ENCODE measurements around the gene ZNF444.
"Not testable (repeated sequence)": the region's sequence is repeated elsewhere in the genome, so short reads cannot be mapped to it uniquely, and the experiment has no call there.

ZNF444 gene

GRCh38 chr19:56097306-56097705 lies 43.8 kb upstream of the ZNF444 start:
- no peaks in the 10 kb centered on the region for H3K4me1 ChIP-seq (ENCODE audit: control insufficient read depth in 1 of 2, insufficient read depth in 1 of 2, low read depth in 1 of 2, low read length in 1 of 2)
- H3K9me3 ChIP-seq = no peaks in the 10 kb centered on the region
- peaks cover 80% of the 10 kb centered on the region for H3K36me3 ChIP-seq
- H3K4me3 ChIP-seq (ENCODE audit: low read depth in 1 of 2, low read length in 1 of 2) = no peak overlapping the region
- no peak overlapping the region for H3K27ac ChIP-seq
- no peaks in the 10 kb centered on the region for H3K27me3 ChIP-seq
- no peak for TF ChIP-seq CTCF (IDR thresholded peaks at IDR 0.05)

- TF ChIP-seq CTCF (IDR thresholded peaks at IDR 0.05) = no peak
- no peaks in the 10 kb centered on the region for H3K27me3 ChIP-seq
- no peaks in the 10 kb centered on the region for H3K4me1 ChIP-seq (ENCODE audit: control insufficient read depth in 1 of 2, insufficient read depth in 1 of 2, low read depth in 1 of 2, low read length in 1 of 2)
- peaks cover 82% of the 10 kb centered on the region for H3K36me3 ChIP-seq
- H3K27ac ChIP-seq = no peak overlapping the region
- H3K9me3 ChIP-seq = no peaks in the 10 kb centered on the region
- no peak overlapping the region for H3K4me3 ChIP-seq (ENCODE audit: low read depth in 1 of 2, low read length in 1 of 2)
Observed at GRCh38 chr19:56097776-56098175, 43.3 kb upstream of the ZNF444 start.

GRCh38 chr19:56098237-56098636 lies 42.9 kb upstream of the ZNF444 start:
- H3K27ac ChIP-seq; H3K4me3 ChIP-seq (ENCODE audit: low read depth in 1 of 2, low read length in 1 of 2); H3K4me1 ChIP-seq (ENCODE audit: control insufficient read depth in 1 of 2, insufficient read depth in 1 of 2, low read depth in 1 of 2, low read length in 1 of 2); H3K9me3 ChIP-seq; H3K27me3 ChIP-seq: not testable (repeated sequence)
- H3K36me3 ChIP-seq = peaks cover 82% of the 10 kb centered on the region

GRCh38 chr19:56098731-56099568 lies 42.1 kb upstream of the ZNF444 start:
- H3K27ac ChIP-seq = no peak overlapping the region
- H3K4me3 ChIP-seq (ENCODE audit: low read depth in 1 of 2, low read length in 1 of 2) = no peak overlapping the region
- H3K9me3 ChIP-seq = no peaks in the 10 kb centered on the region
- H3K4me1 ChIP-seq (ENCODE audit: control insufficient read depth in 1 of 2, insufficient read depth in 1 of 2, low read depth in 1 of 2, low read length in 1 of 2) = no peaks in the 10 kb centered on the region
- H3K36me3 ChIP-seq = peaks cover 80% of the 10 kb centered on the region
- no peaks in the 10 kb centered on the region for H3K27me3 ChIP-seq
- TF ChIP-seq CTCF (IDR thresholded peaks at IDR 0.05) = no peak

GRCh38 chr19:56099638-56100539 lies 41.2 kb upstream of the ZNF444 start:
- no peak for TF ChIP-seq CTCF (IDR thresholded peaks at IDR 0.05)
- H3K4me3 ChIP-seq (ENCODE audit: low read depth in 1 of 2, low read length in 1 of 2) = no peak overlapping the region
- H3K4me1 ChIP-seq (ENCODE audit: control insufficient read depth in 1 of 2, insufficient read depth in 1 of 2, low read depth in 1 of 2, low read length in 1 of 2) = peaks cover 5% of the 10 kb centered on the region in 2 experiments
- no peak overlapping the region for H3K27ac ChIP-seq
- H3K9me3 ChIP-seq = no peaks in the 10 kb centered on the region
- peaks cover 75% of the 10 kb centered on the region for H3K36me3 ChIP-seq
- no peaks in the 10 kb centered on the region for H3K27me3 ChIP-seq

- peak overlapping the region; percentile 7 for H3K27ac ChIP-seq
- H3K4me3 ChIP-seq (ENCODE audit: low read depth in 1 of 2, low read length in 1 of 2) = no peak overlapping the region
- H3K27me3 ChIP-seq = no peaks in the 10 kb centered on the region
- peaks cover 14 to 17% of the 10 kb centered on the region in 2 experiments for H3K4me1 ChIP-seq (ENCODE audit: control insufficient read depth in 1 of 2, insufficient read depth in 1 of 2, low read depth in 1 of 2, low read length in 1 of 2)
- TF ChIP-seq CTCF (IDR thresholded peaks at IDR 0.05) = no peak
- H3K36me3 ChIP-seq = peaks cover 67% of the 10 kb centered on the region
- H3K9me3 ChIP-seq = no peaks in the 10 kb centered on the region
Observed at GRCh38 chr19:56101095-56101494, 40.0 kb upstream of the ZNF444 start.

Data from neutrophil (primary cell).